Measurements from ENCODE around the gene GTPBP6.
"Not testable (repeated sequence)": the region's sequence is repeated elsewhere in the genome, so short reads cannot be mapped to it uniquely, and the experiment has no call there.

Gene GTPBP6

DNA sequence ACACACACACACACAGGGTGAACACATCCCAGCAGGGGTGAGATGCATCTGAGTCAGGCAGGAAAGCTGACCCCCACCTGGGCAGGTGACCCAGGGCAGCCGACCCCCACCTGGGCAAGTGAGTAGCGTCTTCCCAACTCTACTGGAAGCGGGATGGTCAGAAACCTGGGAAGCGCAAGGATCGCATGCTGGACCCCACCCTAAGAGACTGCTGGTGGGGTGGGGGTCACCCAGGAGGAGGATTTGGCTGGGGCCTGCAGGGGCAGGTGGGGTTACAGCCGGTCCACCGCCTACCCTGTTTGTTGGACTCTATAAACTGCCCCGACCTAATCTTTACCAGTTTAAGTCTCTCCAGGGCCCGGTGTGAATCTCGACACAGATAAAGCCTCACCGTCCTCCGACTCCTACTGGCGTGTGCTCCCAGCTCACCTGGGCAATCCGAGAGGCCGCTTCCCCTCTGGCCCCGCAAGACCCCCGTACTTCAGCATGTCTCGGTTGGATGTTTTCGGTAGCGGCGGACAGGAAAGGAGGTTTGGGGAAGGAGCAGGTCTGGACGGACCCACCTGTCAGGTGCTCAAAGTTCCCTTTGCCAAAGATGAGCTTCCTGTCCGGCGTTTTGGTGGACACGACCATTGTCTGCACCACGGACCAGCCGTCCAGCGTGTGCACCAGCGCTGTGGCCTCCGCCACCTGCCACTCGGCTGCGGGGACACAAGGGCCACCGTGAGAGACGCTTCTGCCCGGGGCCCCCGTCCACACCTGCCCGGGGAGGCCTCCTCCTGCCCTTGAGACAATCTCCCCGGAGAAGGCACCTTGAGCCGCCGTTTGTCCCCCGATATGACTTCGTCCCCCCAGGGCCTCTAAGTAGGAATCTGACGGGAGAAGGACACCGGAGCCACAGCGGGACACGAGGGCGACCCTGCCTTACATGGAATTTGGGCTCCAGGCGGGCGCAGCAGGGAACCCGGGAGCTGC lies 2.0 kb downstream of the GTPBP6 start:
- DNase-seq = no peak

DNA sequence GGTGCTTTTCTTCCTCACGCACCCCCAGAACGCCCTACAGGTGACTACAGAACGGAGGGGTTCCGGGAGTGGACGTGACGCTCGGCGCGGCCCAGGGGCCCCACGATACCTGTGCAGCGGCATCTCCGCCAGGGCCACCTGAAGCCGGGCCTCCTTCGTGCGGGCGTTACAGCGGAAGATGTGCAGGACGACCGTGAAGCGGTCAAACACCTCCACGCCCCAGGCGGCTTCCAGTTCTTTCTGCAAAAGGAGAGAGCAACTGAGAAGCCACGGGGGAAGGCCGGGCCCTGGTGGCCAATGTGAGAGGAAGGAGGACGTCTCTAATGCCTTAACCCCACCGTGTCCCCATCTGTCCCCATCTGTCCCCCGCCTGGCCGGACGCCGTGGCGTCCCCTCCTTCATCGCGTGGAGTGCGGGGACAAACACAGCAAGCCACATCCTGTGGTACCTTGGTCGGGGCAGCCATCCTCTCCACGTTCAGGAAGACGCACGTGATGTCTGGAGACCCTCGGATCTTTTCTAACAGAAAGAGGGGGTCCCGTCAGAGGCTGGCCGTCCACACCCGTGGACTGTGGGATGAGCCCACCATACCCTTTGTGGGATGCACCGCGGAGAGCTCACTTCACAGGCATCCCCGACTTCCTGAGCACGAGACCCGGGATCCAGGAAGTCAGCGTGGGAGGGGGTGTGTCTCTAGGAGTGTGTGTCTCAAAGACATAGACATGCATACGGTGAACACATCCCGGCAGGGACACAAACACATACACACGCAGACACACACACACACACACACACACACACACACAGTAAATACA lies 3.6 kb downstream of the GTPBP6 start:
- DNase-seq = no peak

DNA sequence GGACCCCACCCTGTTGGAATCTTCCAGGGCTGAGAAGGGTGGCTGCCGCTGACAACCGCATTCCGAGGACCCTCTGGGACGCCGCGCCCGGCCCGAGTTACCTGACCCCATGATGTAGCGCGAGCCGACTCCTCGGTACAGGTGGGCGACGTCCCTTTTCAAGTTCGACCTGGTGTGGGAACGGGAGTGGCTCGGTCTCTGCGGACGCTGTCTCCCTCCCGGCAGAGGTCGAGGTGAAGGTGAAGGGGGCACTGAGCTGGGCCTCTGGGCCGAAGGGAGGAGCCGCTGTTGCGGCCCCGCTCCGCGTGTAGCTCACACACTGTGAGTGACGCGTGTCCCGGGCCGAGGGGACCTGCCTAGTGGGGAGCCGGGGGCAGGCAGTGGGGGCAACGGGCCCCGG lies 4.5 kb downstream of the GTPBP6 start:
- no peak for DNase-seq

DNA sequence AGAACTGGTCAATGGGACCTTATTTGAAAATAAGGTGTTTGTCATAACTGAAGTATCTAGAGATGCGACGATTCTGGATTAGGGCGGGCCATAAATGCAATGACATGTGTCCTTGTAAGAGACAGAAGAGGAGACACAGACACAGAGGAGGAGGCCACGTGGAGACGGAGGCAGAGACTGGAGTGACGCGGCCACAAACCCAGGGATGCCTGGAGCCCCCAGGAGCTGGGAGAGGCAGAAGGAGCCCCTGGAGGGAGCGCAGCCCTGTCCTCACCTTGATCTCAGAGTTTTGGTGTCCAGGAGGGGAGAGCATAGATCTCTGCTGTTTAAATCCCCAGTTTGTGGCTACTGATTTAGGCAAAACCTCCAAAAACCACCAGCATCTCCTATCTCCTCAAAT lies 5.0 kb downstream of the GTPBP6 start:
- no peak for DNase-seq

DNA sequence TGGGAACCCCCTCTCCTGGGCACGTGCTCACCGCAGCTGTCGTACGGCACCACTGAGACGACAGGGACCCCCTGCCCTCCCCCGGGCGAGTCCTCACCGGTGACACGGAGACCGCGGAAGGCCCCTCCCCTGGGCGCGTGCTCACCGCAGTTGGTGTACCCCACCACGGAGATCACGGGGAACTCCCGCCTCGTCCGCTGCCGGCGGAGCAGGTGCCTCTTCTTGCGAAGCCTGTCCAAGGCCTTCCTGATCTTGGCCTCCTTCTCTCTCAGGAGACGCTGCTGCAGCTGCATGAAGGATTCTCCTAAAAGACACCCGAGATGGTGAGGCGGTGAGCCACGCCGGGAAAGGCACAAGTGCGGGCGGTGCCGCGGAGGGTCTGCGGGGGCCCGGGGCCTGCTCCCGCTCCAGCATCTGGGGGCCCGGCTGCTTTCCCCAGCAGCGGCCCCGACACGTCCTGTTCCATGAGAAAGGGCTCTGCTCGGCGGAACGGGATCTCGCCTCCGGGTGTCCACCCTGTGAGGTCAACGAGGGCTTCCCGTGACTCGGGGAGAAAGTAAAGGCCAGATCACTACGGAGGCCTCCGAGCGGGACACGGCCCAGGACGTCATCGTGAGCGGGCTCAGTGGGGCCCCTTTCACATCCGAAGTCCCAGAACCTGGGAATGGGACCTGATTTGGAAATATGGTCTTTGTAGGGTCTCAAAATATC lies 5.8 kb downstream of the GTPBP6 start:
- no peak for DNase-seq

DNA sequence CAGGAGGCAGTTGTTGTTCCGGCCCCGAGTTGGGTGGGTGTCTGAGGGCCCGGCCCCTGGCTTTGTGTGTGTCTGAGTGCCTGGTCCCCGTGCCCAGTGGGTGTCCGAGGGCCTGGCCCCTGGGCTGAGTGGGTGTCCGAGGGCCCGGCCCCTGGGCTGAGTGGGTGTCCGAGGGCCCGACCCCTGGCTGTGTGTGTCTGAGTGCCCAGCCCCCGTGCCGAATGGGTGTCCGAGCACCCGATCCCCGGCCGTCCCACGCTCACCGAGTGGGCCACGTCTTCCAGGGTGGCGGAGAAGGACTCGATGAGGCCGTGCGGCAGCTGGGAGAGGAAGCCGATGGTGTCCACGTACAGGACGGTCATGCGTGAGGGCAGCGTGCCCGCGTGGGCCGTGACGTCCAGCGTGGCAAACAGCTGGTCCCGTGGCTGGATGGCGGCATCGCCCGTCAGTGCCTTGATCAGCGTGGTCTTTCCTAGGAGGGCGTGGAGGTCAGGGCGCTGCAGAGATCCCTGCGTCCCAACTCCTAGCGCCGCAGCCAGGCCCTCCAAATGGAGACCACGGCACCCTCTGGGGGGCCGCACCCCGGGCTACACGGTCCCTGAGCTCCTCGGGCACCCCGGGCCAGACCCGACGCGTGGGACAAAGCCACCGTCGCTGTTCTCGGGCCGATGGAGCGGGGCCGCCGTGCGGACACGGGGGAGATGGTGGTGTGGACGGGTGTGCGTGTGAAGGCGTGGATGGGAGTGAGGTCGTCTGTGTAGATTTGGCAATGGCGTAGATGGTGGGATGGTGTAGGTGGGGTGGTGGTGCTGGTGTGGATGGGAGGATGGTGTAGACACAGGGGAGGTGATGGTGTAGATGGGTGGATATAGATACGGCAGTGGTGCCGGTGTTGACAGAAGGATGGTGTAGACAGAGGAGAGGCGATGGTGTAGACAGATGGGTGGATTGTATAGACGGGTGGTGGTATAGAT lies 7.2 kb downstream of the GTPBP6 start:
- no peak for DNase-seq

DNA sequence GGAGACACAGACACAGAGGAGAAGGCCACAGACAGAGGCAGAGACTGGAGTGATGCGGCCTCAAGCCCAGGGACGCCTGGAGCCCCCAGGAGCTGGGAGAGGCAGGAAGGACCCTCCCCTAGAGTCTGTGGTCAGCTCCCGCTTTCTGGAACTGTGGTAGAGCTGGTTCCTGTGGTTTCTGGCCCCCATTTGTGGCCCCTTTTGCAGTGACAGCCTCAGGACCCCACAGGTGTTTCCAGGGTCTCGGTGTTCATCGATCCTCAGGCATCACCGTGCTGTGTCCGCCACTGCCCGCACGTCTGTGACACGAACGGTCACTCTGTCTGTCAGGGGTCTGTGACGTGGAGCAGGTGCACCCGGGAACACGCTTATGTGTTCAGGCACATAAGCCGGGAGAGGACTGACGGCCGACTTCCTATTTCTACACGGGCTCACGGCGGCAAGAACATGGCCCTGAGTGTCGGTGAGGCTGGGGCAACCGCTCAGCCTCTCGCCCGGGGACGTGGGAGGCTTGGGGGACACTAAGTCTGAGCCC lies 7.9 kb downstream of the GTPBP6 start:
- DNase-seq = no peak

DNA sequence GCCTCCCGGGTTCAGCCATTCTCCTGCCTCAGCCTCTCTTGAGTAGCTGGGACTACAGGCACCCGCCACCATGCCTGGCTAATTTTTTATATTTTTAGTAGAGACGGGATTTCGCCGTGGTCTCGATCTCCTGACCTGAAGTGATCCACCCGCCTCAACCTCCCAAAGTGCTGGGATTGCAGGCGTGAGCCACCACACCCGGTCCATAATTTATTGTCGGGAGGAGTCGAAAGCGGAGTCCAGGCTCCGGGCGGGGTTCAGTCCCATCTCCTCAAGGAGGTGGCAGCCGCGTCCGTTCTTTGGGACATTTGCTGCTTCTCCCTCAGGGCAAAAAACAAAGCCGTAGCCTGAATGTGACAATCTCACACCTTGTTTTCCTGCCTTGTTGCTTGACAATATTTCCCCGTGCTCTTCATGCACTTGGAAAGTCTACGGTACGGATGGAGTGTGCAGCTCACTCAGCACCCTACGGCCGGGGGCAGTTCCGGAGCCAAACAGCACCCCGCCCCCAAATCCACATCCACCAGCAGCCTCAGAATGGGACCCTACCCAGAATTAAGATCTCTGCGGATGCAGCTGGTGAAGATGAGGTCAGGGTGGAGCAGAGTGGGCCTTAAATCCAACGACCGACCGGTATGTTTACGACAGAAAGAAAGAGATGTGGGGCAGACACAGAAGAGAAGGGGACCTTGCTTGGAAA lies 9.6 kb downstream of the GTPBP6 start:
- DNase-seq = no peak

DNA sequence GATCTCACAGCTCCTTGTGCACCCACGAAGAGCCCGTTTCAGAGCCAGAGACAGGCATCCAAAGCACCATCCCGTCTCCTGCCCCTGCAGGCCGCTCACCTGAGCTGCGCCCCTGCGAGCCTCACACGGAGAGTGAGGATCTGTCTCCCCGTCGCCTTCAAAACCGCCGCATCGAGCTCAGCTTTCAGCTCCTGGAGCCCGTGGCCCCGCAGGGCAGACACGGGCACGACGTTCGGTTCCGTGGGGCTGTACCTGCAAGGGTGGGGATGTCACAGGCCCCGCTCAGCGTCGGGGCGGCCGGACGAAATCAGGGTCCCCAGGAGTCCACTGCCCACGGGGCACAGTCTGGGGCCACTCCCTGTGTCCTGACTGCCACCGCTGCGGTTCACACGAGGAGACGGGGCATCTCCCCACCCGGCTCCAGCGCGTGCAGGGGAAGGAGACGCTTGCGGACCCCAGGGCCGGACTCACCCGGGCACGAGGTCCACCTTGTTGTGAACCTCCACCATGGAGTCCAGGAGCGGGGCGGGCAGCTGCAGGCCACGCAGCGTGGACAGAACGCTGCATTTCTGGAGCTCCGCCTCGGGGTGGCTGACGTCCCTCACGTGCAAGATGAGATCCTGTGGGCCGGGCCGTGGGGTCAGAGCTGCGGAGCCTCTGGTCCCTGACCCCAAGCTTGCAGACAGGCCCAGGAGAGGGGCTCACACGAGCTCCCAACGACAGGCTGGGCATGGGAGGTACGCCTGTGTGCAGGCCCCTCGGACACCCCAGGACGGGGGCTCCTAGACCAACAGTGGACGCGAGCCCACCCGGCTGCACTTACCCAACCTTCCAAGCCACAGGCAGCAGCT lies 11.1 kb downstream of the GTPBP6 start:
- DNase-seq = no peak

DNA sequence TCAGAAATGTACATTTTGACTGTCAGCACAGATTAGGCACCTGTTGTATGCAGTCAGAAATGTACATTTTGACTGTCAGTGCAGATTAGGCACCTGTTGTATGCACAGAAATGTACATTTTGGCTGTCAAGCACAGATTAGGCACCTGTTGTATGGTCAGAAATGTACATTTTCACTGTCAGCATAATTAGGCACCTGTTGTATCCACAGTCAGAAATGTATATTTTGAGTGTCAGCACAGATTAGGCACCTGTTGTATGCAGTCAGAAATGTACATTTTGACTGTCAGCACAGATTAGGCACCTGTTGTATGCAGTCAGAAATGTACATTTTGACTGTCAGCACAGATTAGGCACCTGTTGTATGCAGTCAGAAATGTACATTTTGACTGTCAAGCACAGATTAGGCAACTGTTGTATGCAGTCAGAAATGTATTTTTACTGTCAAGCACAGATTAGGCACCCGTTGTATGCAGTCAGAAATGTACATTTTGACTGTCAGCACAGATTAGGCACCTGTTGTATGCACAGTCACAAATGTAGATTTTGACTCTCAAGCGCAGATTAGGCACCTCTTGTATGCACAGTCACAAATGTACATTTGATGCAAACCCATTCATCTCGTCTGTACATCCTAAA lies 11.9 kb downstream of the GTPBP6 start:
- not testable (repeated sequence) for DNase-seq

DNA sequence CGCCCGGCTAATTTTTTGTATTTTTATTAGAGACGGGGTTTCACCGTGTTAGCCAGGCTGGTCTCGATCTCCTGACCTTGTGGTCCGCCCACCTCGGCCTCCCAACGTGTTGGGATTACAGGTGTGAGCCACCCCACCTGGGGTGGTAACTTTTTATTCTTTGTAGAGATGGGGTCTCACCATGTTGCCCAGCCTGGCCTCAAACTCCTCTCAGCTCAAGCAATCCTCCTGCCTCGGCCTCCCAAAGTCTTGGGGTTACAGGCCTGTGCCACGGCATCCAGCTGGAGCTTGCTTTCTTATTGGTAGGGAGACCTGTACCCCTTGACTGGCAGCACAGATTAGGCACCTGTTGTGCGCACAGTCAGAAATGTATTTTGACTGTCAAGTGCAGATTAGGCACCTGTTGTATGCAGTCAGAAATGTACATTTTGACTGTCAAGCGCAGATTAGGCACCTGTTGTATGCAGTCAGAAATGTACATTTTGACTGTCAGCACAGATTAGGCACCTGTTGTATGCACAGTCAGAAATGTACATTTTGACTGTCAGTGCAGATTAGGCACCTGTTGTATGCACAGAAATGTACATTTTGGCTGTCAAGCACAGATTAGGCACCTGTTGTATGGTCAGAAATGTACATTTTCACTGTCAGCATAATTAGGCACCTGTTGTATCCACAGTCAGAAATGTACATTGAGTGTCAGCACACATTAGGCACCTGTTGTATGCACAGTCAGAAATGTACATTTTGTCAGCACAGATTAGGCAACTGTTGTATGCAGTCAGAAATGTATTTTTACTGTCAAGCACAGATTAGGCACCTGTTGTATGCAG lies 12.6 kb downstream of the GTPBP6 start:
- DNase-seq = not testable (repeated sequence)

DNA sequence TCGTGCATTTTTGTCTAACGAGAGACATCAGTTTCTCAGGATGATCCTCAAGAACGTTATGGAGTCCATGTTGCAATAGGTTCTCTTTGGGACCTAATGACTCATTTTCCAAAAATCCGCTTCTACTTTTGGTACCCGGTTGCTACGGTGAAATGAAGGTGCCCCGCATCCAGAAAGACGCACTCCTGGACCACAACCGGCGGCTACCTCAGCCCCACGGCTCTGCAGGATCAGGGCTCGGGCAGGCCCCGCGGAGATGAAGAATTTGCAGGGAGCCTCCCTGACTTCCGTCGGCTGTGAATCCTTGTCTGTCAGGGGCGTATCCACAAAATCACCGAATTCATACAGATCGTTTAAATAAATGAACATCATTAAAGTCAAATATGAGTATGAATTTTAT lies 15.6 kb downstream of the GTPBP6 start:
- no peak for DNase-seq

DNA sequence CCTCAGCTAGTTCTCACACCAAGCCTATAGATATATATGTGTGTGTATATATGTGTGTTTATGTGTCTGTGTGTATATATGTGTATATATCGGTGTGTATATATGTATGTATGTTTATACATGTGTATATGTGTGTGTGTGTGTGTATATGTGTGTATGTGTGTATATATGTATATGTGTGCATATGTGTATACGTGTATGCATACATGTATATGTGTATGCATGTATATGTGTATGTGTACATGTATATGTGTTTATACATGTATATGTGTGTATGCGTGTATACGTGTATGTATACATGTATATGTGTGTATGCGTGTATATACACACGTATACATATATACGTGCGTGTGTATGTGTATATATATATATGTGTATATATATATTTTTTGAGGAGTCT lies 18.3 kb downstream of the GTPBP6 start:
- no peak for DNase-seq

DNA sequence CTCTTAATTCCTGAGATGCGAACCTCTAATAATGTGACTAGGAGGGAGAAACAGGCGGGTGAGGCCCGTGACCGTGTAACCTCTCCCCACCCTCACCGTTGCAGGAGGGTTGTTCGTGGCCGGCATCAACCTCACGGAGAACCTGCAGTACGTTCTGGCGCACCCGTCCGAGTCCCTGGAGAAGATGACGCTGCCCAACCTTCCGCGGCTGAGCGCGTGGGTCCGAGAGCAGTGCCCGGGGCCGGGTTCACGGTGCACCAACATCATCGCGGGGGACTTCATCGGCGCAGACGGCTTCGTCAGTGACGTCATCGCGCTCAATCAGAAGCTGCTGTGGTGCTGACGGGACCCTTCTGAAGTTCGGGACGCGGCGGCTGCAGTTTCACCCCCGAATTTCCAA lies 19.6 kb downstream of the GTPBP6 start:
- DNase-seq = no peak

DNA sequence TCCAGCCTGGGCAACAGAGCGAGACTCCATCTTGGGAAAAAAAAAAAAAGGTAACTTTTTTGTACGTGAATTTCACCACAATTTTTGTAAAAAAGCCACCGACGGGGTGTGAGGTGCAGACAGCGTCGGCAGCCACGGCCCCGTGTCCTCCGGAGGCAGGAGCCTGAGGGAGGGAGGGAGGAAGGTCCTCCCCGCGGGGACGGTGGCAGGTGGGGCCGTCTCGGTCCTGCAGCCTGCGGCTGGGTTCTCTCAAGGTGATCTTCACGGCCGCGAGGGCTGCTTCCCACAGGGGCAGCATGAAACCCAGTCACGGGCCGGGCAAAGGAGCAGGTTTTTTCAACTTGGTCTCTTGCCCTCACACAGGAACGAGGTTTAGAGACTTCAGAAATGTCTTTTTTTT lies 23.5 kb downstream of the GTPBP6 start:
- no peak for DNase-seq

DNA sequence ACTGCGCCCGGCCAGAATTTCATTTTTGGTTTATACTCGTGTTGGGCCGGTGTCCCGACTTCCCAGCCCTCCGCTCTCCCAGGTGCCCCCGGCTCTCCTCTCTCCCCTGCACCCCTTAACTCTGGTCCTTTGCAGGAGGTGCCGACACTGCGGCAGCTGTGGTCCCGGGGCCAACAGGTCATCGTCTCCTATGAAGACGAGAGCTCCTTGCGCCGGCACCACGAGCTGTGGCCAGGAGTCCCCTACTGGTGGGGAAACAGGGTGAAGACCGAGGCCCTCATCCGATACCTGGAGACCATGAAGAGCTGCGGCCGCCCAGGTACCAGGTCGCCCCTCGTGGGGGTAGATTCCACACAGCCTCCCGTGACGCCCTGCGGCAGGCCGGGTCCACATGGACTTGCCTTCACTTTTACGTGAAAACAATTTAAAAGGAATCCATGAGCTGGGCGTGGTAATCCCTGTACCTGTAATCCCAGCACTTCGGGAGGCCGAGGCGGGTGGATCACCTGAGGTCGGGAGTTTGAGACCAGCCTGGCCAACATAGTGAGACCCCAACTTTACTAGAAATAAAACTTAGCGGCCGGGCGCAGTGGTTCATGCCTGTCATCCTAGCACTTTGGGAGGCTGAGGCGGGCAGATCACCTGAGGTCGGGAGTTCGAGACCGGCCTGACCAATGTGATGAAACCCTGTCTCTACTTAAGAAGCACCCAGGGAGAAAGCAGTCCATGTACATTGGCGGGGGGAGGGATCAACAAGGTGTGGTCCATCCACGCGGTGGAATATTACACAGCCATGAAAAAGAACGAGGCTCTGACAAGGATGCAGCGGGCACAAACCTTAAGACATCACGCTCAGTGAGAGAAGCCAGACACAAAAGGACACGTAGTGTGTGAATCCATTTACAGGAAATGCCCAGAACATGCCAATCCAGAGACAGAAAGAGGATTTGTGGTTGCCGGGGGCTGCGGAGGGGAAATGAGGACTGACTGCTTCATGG lies 25.4 kb downstream of the GTPBP6 start:
- DNase-seq = no peak

DNA sequence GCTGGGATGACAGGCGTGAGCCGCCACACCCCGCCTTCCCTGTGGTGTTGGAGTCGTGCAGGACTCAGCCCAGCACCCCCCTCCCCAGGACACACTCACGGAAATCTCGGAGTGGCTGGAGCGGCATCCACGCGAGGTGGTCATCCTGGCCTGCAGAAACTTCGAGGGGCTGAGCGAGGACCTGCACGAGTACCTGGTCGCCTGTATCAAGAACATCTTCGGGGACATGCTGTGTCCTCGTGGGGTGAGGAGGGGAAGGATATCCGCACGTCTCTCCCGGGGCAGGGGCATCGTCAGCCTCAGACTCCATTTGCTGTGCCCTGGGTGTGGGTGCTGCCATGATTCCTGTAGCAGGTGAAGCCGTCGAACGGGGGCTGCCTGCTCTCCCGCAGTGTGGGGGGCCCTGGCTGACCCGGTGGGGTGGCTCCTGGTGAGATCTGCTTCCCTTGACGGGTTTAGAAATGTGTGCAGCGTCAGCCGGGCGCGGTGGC lies 27.1 kb downstream of the GTPBP6 start:
- no peak for DNase-seq

All from DMS 273 treated with DMSO at 0.1 percent for 48 hours (cell line).